GM23248 (cell line): ENCODE data around the gene YIPF4. TPM values are rescaled to one million over a fixed set of nuclear protein-coding genes. Genes with fewer than 3 reads are reported as not detected.
A peak's percentile ranks its signal among the peaks of the same experiment; 100 is the strongest.
"Not testable (repeated sequence)": the region's sequence is repeated elsewhere in the genome, so short reads cannot be mapped to it uniquely, and the experiment has no call there.

Experiments used
- DNase-seq: peaks from one replicate; pipeline ENCODE4 v3.0.0-alpha.2; 2015
- H2AFZ ChIP-seq: fragments of 200-600 bp; sonication (generic); 2 replicates; pipeline ENCODE4 v1.6.1; 2016; ENCODE audit warnings: antibody characterized with exemption
- H3F3A ChIP-seq: fragments of 200-600 bp; sonication (generic); 2 replicates; pipeline ENCODE4 v1.6.1; 2016; ENCODE audit warnings: mild to moderate bottlenecking, antibody characterized with exemption, mixed run types; ENCODE audit not compliant: insufficient read depth
- H3K27ac ChIP-seq: fragments of 200-600 bp; sonication (generic); 2 replicates; pipeline ENCODE4 v1.5.1; 2016; ENCODE audit warnings: mild to moderate bottlenecking
- H3K27me3 ChIP-seq: fragments of 200-600 bp; sonication (generic); replicated peaks from 2 replicates; pipeline ENCODE4 v1.6.1; 2016; ENCODE audit warnings: mild to moderate bottlenecking; ENCODE audit not compliant: insufficient read depth
- H3K36me3 ChIP-seq: fragments of 200-600 bp; sonication (generic); 2 replicates; pipeline ENCODE4 v1.6.1; 2016; ENCODE audit warnings: low read depth, mild to moderate bottlenecking
- H3K4me1 ChIP-seq: fragments of 200-600 bp; sonication (generic); 2 replicates; pipeline ENCODE4 v1.6.1; 2016; ENCODE audit warnings: mild to moderate bottlenecking; ENCODE audit not compliant: insufficient read depth
- H3K4me2 ChIP-seq: fragments of 200-600 bp; sonication (generic); one replicate; pipeline ENCODE4 v1.6.1; 2016; ENCODE audit warnings: mild to moderate bottlenecking; ENCODE audit not compliant: unreplicated experiment
- H3K4me3 ChIP-seq: fragments of 200-600 bp; sonication (generic); 2 replicates; pipeline ENCODE4 v1.5.1; 2016; ENCODE audit warnings: mild to moderate bottlenecking
- H3K79me2 ChIP-seq: fragments of 200-600 bp; sonication (generic); 2 replicates; pipeline ENCODE4 v1.6.1; 2016; ENCODE audit warnings: mild to moderate bottlenecking; ENCODE audit not compliant: insufficient read depth
- H3K9ac ChIP-seq: fragments of 200-600 bp; sonication (generic); 2 replicates; pipeline ENCODE4 v1.6.1; 2016; ENCODE audit warnings: mild to moderate bottlenecking
- H3K9me2 ChIP-seq: fragments of 200-600 bp; sonication (generic); 2 replicates; pipeline ENCODE4 v1.6.1; 2016; ENCODE audit warnings: mixed run types, mild to moderate bottlenecking, moderate library complexity; ENCODE audit not compliant: insufficient read depth
- H3K9me3 ChIP-seq: fragments of 200-600 bp; sonication (generic); one replicate; pipeline ENCODE4 v1.6.1; 2017; ENCODE audit warnings: low read depth
- H4K20me1 ChIP-seq: fragments of 200-600 bp; sonication (generic); 2 replicates; pipeline ENCODE4 v1.6.0; 2016; ENCODE audit not compliant: insufficient read depth
- EZH2 ChIP-seq: fragments of 200-600 bp; sonication (generic); IDR thresholded peaks from 2 replicates; pipeline ENCODE4 v1.6.1; 2018; ENCODE audit warnings: antibody characterized with exemption, mild to moderate bottlenecking; ENCODE audit not compliant: insufficient read depth, poor library complexity, severe bottlenecking
- EZH2phosphoT487 ChIP-seq: fragments of 200-600 bp; sonication (generic); IDR thresholded peaks from 2 replicates; pipeline ENCODE4 v1.6.1; 2018; ENCODE audit warnings: antibody characterized with exemption, moderate library complexity, mild to moderate bottlenecking, low read depth; ENCODE audit not compliant: insufficient read depth
- WGBS, 2 experiments: methylation state at CpG; one replicate each; pipeline ENCODE4 v1.1.6; 2015 to 2017; ENCODE audit warnings: low lambda C conversion rate in 2 of 2, low coverage in 1 of 2; ENCODE audit errors: missing lambda C conversion rate in 2 of 2; 5-methylcytosine and 5-hydroxymethylcytosine counted together
- in situ Hi-C: fragments of 300-500 bp; cut with MboI; formaldehyde crosslinking; loops from 2 replicates; pipeline ENCODE4 v1.15.0; 2020
- polyA plus RNA-seq: library from polyadenylated mRNA; unstranded; fragments of >200 nt; fragmentation: Nextera tagmentation; extraction: Ambion mirVana; gene quantifications from 2 replicates; pipeline ENCODE4 v1.2.1, GENCODE V29; 2016
- total RNA-seq: library from RNA; depleted of rRNA; stranded (reverse); fragments of >200 nt; shearing (Covaris generic); gene quantifications from 2 replicates; pipeline ENCODE4 v1.2.3, GENCODE V29; 2014

The YIPF4 gene
- total and polyA plus RNA-seq, 2 experiments from 2014 or later, result 55.6 to 94.7 TPM

DNA sequence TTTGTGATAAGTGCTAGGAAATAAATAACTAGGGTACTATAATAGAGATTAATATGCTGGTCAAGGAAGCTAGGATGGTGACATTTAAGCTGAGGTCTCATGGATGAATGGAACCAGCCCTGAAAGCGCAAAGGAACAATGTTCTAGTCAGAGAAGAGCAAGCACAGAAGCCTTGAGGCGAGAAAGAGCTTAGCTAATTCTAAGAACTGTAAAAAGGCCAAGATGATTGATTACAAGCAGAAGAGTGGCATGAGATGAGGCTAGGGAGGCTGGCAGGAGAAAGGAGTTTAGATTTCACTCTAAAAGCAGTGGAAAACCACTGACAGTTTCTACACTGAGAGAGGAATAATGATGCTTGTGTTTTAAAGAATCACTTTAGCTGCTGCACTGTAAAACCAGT lies 3.4 kb upstream of the YIPF4 start:
- peaks cover 19% of the 10 kb centered on the region for H3K79me2 ChIP-seq
- H3K9me2 ChIP-seq, result no peaks in the 10 kb centered on the region
- H3K9ac ChIP-seq, result no peak overlapping the region
- no peak overlapping the region for H3K27ac ChIP-seq
- DNase-seq, result no peak
- no peak overlapping the region for H3K4me2 ChIP-seq
- no peaks in the 10 kb centered on the region for H4K20me1 ChIP-seq
- TF ChIP-seq EZH2 (no peak), EZH2phosphoT487 (no peak)
- H3K9me3 ChIP-seq, result no peaks in the 10 kb centered on the region
- H3K4me3 ChIP-seq, result no peak overlapping the region
- 0 out of 2 replicates have a peak, but pooled peaks cover 7% of the 10 kb centered on the region for H3K4me1 ChIP-seq
- in situ Hi-C loops, result no loop called here
- no peaks in the 10 kb centered on the region for H3K27me3 ChIP-seq
- no peaks in the 10 kb centered on the region for H3F3A ChIP-seq
- WGBS, 2 experiments, result 12 to 16% methylated on average over 2 of the region's 2 CpGs
- 0 out of 2 replicates have a peak overlapping the region, but pooled peaks have one; percentile 58 for H2AFZ ChIP-seq
- no peaks in the 10 kb centered on the region for H3K36me3 ChIP-seq

DNA sequence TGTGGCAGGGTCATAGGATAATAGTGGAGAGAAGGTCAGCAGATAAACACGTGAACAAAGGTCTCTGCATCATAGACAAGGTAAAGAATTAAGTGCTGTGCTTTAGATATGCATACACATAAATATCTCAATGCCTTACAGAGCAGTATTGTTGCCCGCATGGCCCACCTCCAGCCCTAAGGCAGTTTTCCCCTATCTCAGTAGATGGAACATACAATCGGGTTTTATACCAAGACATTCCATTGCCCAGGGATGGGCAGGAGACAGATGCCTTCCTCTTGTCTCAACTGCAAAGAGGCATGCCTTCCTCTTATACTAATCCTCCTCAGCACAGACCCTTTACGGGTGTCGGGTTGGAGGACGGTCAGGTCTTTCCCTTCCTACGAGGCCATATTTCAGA lies 1.9 kb upstream of the YIPF4 start:
- 74 to 79% methylated on average over 7 of the region's 7 CpGs for WGBS, 2 experiments
- H3K9me3 ChIP-seq, in situ Hi-C loops: not testable (repeated sequence)

DNA sequence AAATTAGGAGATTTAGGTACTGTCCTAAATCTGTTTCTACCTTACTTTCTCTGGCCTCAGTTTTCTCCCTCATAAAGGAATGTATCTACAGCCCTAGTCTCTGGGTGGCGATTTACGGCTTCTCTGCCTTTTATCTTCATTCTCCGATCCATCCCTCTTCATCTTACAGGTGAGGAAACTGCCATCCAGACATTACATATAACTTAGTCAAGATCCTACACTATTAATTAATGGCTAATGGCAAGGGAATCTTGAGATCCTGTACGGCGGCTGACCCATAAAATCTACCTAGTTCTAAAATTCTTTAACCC lies 386 bp upstream of the YIPF4 start:
- Histone ChIP-seq H4K20me1 (no peaks in the 10 kb centered on the region), H3K79me2 (peaks cover 50% of the 10 kb centered on the region), H3K9ac (peak overlapping the region; percentile 99), H3K27ac (peak overlapping the region; percentile 62), H3K4me3 (peak overlapping the region; percentile 98), H2AFZ (peak overlapping the region; percentile 98), H3K4me1 (0 out of 2 replicates have a peak, but pooled peaks cover 7% of the 10 kb centered on the region), H3F3A (no peaks in the 10 kb centered on the region), H3K9me2 (no peaks in the 10 kb centered on the region), H3K27me3 (no peaks in the 10 kb centered on the region), H3K36me3 (0 out of 2 replicates have a peak, but pooled peaks cover 2% of the 10 kb centered on the region), H3K9me3 (no peaks in the 10 kb centered on the region), H3K4me2 (peak overlapping the region; percentile 85)
- no peak for DNase-seq
- in situ Hi-C loops, result no loop called here
- TF ChIP-seq EZH2phosphoT487 (no peak), EZH2 (no peak)
- WGBS, 2 experiments, result 66 to 67% methylated on average over 5 of the region's 5 CpGs

More for the DNA sequence above, 1.9 kb upstream of the YIPF4 start:
- DNase-seq, H3K4me3 ChIP-seq, H3K27ac ChIP-seq, H3K36me3 ChIP-seq, H3K9me2 ChIP-seq, H4K20me1 ChIP-seq, H3K9ac ChIP-seq, H3K4me1 ChIP-seq, H3K27me3 ChIP-seq, H3K4me2 ChIP-seq, H2AFZ ChIP-seq, H3F3A ChIP-seq: not testable (repeated sequence)
- peaks cover 34% of the 10 kb centered on the region for H3K79me2 ChIP-seq

DNA sequence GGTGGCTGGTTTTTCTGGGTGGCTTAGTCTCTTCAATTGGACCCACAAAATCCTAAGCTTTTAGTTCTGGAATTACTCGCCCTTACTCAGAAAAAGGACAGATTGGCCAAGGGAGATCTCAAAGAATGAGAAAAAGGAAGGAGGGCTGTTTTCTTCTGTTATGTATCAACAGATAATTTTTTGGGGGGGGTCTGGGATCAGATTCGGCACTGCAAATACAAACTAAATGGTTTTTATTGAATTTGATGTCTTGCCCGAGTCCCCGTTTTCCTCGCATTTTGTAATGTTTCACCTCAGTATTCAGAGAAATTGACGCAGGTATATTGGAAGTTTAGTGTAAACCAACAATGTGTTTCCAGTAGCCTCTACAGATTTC lies 762 bp downstream of the YIPF4 start:
- Histone ChIP-seq H3K79me2 (peaks cover 61% of the 10 kb centered on the region), H3K36me3 (peaks cover 7% of the 10 kb centered on the region; the same call in 1 of the 2 replicates), H3K9me3 (no peaks in the 10 kb centered on the region), H3K4me1 (0 out of 2 replicates have a peak, but pooled peaks cover 7% of the 10 kb centered on the region), H3K9me2 (no peaks in the 10 kb centered on the region), H3K9ac (peak overlapping the region; percentile 99), H2AFZ (peak overlapping the region; percentile 98), H3K27ac (peak overlapping the region; percentile 62), H3K27me3 (no peaks in the 10 kb centered on the region), H3F3A (no peaks in the 10 kb centered on the region), H4K20me1 (no peaks in the 10 kb centered on the region), H3K4me2 (peak overlapping the region; percentile 85), H3K4me3 (peak overlapping the region; percentile 98)
- DNase-seq, result peak; percentile 17
- TF ChIP-seq EZH2phosphoT487, result no peak
- TF ChIP-seq EZH2, result no peak
- WGBS, 2 experiments, result 2 to 5% methylated on average over 6 of the region's 6 CpGs
- in situ Hi-C loops, result no loop called here

DNA sequence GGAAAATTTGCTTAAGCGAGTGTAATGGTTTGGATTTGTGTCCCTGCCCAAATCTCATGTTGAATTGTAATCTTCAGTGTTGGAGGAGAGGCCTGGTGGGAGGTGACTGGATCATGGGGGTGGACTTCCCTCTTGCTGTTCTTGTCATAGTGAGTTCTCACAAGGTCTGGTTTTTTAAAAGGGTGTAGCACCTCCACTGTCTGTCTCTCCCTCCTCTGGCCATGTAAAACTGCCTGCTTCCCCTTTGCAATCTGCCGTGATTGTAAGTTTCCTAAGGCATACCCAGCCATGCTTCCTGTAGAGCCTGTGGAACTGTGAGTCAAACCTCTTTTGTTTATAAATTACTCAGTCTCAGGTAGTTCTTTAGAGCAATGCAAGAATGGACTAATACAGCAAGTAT lies 6.6 kb downstream of the YIPF4 start:
- H3K4me2 ChIP-seq, result no peak overlapping the region

More for the DNA sequence above, 6.6 kb downstream of the YIPF4 start:
- 95 to 100% methylated on average over 2 of the region's 2 CpGs for WGBS, 2 experiments
- Histone ChIP-seq H3K4me3 (no peak overlapping the region), H3K36me3 (peaks cover 7% of the 10 kb centered on the region; the same call in 1 of the 2 replicates), H3K9ac (no peak overlapping the region), H2AFZ (no peak overlapping the region), H3K4me1 (peaks cover 7% of the 10 kb centered on the region), H3F3A (peaks cover 14% of the 10 kb centered on the region), H3K9me2 (no peaks in the 10 kb centered on the region), H3K27me3 (no peaks in the 10 kb centered on the region), H3K79me2 (peaks cover 100% of the 10 kb centered on the region), H3K27ac (no peak overlapping the region), H4K20me1 (no peaks in the 10 kb centered on the region), H3K9me3 (no peaks in the 10 kb centered on the region)
- no peak for DNase-seq
- in situ Hi-C loops, result no loop called here
- TF ChIP-seq EZH2, result no peak
- TF ChIP-seq EZH2phosphoT487, result no peak
